Choroid plexus epithelial cell (primary cell): ENCODE data around the gene USF1.
"Not testable (repeated sequence)": the region's sequence is repeated elsewhere in the genome, so short reads cannot be mapped to it uniquely, and the experiment has no call there.

Experiments
- DNase-seq: peaks from one replicate; pipeline ENCODE4 v3.0.0-alpha.2; 2010; ENCODE audit warnings: low read depth
- H3K4me3 ChIP-seq: 2 replicates; pipeline ENCODE4 v1.5.1; 2011; ENCODE audit warnings: low read depth, mild to moderate bottlenecking, control low read depth, low read length, moderate library complexity
- TF ChIP-seq, protein P1 (sequence below): conservative IDR thresholded peaks from 2 replicates; pipeline ENCODE4 v1.5.1; 2011; ENCODE audit warnings: low read depth, mild to moderate bottlenecking, control low read depth, inconsistent platforms, low read length, moderate library complexity

USF1 gene

DNA sequence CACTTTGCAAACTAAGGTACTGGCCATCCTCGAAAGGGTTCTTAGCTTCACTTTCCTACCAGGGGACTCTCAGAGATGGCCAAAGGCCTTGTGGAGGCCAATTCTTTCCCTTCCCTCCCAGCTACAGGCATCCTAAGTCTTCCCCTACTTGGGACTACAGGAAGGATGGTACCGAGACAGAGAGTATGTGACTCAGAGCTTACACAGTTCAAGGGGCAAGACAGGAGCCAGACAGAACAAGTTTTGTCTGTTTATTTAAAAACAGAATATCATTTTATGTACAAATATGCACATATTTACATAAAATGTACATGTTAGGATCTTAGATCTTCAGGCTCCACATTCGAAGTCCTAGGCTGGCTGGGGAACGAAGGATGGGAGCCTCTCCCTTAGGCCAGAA, 25.0 kb upstream of the USF1 start:
- no peak overlapping the region for H3K4me3 ChIP-seq
- DNase-seq, result peak; percentile 24
- TF ChIP-seq, protein P1, sequence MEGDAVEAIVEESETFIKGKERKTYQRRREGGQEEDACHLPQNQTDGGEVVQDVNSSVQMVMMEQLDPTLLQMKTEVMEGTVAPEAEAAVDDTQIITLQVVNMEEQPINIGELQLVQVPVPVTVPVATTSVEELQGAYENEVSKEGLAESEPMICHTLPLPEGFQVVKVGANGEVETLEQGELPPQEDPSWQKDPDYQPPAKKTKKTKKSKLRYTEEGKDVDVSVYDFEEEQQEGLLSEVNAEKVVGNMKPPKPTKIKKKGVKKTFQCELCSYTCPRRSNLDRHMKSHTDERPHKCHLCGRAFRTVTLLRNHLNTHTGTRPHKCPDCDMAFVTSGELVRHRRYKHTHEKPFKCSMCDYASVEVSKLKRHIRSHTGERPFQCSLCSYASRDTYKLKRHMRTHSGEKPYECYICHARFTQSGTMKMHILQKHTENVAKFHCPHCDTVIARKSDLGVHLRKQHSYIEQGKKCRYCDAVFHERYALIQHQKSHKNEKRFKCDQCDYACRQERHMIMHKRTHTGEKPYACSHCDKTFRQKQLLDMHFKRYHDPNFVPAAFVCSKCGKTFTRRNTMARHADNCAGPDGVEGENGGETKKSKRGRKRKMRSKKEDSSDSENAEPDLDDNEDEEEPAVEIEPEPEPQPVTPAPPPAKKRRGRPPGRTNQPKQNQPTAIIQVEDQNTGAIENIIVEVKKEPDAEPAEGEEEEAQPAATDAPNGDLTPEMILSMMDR, result no peak

DNA sequence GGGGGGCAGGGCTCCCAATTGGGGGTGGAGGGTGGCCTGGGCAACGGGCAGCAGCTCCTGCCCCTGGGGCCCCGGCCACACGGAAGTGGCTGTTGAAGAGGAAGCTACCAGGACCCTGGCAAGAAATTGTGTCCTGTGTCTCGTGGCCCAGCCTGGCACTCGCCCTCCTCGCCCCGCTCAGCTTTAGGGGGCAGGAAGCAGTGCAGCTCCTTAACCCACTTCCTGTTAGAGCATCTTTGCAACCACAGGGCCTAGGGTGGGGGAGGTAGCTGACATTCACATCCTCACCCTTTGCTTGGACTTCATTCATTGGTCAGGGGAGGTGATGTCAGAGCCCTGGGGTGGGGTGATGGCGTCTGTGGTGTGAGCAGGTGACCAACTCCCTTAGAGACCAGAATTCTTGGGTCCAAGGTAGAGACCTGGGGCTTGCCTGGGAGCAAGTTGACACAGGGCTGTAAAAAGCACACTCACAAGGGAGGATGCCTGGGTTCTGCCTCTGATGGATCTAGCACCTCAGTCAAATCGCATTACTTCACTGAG, 24.0 kb upstream of the USF1 start, which contains the start of gene ARHGAP30:
Gene ARHGAP30 (minus strand): TSS at position 161 of the 540 bp plus-strand sequence. CDS start 267 bp downstream, outside the sequence.
- TF ChIP-seq, protein P1, result no peak
- DNase-seq, result no peak
- H3K4me3 ChIP-seq, result no peak within 1 kb of the TSS

DNA sequence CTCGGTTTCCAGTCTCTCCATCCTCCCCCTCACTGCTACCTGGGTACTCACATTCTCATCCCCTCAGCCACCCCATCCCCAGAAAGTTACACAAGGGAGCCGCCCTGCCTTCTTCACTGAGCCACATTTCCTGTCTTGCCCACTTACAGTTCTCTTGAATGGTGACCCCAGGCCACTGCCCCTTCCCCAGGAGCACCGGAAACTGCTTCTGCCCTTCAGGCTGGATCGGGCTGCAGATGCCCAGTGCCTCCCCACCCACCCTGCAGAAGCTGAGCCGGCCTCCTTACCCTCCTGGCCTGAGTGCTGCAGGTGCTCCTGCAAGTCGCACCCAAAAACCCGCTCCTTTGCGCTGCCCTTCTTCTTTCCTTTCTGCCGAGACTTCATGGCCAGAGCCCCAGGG, 23.5 kb upstream of the USF1 start:
- H3K4me3 ChIP-seq, result no peak overlapping the region
- TF ChIP-seq, protein P1, result no peak
- no peak for DNase-seq

DNA sequence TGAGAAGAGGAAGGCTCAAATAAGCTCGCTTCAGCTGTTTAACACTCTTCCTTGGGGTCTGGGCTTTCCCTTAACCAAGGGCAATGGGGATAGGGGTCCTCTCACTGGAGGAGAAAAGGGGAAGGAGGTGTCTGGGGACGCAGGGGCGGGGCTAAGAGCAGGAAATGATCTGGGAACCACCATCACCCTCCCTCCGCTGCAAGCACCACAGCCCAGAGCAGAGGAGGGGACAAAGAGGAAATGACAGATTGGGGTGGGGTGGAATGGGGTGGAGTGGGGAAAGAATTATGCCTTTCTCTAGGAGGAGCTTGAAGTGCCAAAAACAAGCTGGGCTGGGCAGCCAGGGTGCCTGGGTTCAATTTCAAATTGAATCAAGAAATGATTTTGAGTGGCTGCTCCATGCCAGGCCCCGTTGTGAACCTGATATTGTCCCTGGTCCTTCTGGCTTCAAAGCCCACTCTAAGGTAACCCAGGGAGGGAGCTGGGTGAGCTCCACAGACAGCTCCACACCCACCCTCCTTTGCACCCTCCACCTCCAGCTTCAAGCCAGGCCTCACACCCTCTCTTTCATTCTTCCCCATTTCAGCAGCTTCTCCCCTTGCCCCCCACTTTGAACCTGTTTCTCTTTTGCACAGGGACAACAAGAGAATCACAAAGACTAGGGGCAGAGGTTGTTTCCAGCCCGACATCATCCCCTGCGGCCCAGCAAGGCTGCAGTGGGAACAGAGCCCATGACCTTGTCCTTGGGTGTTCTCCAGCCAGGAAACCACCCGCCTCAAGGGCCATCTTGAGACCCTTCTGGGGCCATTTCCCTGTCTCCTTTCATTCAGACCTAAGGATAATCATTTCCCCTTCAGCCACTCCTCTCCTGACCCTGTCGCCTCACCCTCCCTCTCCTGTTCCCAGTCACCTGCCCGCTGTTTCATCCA, 22.8 kb upstream of the USF1 start:
- TF ChIP-seq, protein P1, result no peak
- no peak overlapping the region for H3K4me3 ChIP-seq
- no peak for DNase-seq

DNA sequence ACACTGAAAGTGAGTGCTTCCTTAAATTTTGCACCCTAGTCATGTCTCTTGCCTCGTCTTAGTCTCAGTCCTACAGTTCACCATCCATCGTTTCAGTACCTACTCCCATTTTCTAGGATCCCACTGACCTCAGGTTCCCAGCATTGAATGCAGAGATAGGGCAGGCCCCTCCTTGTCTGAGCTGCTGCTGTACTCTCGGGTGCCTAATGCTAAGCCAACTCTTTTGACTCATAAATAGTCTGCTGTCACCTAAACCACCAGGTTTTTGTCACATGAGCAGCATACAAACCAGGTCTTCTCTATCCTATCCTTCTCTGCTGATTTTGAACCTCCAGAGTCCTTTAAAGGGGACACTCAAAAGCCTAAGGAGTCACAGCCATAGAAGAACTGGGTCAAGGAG, 20.9 kb upstream of the USF1 start:
- DNase-seq, result no peak
- no peak overlapping the region for H3K4me3 ChIP-seq
- TF ChIP-seq, protein P1, result no peak

DNA sequence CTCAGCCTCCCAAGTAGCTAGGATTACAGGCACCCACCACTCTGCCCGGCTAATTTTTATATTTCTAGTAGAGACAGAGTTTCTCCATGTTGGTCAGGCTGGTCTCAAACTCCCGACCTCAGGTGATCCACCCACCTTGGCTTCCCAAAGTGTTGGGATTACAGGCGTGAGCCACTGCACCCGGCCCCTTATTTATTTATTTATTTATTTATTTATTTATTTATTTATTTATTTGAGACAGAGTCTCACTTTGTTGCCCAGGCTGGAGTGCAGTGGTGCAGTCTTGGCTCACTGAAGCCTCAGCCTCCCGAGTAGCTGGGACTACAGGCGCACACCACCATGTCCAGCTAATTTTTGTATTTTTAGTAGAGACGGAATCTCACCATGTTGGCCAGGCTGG, 19.9 kb upstream of the USF1 start:
- not testable (repeated sequence) for DNase-seq, H3K4me3 ChIP-seq

DNA sequence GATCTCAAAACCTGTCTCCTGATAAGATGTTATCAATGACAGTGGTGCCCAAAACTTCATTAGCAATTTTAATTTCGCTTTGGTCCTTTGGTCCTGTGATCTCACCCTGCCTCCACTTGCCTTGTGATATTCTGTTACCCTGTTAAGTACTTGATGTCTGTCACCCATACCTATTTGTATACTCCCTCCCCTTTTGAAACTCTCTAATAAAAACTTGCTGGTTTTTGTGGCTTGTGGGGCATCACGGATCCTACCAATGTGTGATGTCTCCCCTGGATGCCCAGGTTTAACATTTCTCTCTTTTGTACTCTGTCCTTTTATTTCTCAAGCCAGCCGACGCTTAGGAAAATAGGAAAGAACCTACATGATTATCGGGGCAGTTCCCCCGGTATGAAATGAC, 18.2 kb upstream of the USF1 start:
- DNase-seq, H3K4me3 ChIP-seq: not testable (repeated sequence)

DNA sequence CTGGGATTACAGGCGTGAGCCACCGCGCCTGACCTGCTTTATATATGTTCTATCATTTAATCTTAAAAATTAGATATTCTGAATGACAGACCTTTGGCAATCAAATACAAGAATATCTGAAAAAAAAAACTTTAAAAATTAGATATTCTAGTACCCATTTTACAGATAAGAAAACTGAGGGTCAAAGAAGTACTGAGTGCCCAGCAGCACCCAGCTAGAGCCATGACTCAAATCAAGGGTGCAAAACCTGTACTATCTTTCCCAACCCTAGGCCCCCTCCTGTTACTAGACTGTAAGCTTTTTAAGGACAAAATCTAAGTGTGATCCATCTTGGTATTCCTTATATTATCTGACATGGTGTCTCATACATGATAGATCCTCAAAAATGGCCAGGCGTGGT, 15.6 kb upstream of the USF1 start:
- TF ChIP-seq, protein P1, result no peak
- no peak for DNase-seq
- H3K4me3 ChIP-seq, result no peak overlapping the region
